AG09309 (cell line): ENCODE results near the gene NDUFS2.

Experiments
- DNase-seq: peaks from one replicate; pipeline ENCODE4 v3.0.0-alpha.2; 2010; ENCODE audit warnings: low read depth
- H3K4me3 ChIP-seq: 2 replicates; pipeline ENCODE4 v1.5.1; 2011; ENCODE audit warnings: mild to moderate bottlenecking, low read depth, low read length, moderate library complexity; ENCODE audit not compliant: control insufficient read depth
- TF ChIP-seq, protein P1 (sequence below): IDR thresholded peaks from 2 replicates; pipeline ENCODE4 v1.5.1; 2011; ENCODE audit warnings: mild to moderate bottlenecking, low read depth, low read length, inconsistent platforms; ENCODE audit not compliant: insufficient read depth, control insufficient read depth; ENCODE audit errors: missing control alignments

NDUFS2 gene

DNA sequence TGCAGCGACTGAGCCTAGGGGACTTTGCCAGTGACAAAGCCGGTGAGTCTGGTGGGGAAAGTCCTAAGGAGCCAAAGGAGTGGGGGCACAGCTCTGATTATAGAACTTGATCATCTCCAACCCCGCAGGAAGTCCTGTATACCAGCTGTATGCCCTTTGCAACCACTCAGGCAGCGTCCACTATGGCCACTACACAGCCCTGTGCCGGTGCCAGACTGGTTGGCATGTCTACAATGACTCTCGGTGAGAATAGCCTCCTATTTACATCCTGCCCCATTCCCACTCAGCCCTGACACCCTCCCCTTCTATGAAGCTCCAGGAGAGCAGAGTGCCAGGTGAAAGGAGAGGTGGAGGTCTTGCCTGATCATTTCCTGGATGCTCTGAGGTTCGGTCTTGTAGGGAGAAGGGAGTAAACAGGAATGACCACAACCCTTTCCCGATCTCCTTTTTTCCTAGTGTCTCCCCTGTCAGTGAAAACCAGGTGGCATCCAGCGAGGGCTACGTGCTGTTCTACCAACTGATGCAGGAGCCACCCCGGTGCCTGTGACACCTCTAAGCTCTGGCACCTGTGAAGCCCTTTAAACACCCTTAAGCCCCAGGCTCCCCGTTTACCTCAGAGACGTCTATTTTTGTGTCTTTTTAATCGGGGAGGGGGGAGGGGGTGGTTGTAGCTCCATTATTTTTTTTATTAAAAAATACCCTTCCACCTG is 37.1 kb upstream of the NDUFS2 start:
- no peak for DNase-seq
- peak overlapping the region; percentile 81 for H3K4me3 ChIP-seq
- TF ChIP-seq, protein P1, sequence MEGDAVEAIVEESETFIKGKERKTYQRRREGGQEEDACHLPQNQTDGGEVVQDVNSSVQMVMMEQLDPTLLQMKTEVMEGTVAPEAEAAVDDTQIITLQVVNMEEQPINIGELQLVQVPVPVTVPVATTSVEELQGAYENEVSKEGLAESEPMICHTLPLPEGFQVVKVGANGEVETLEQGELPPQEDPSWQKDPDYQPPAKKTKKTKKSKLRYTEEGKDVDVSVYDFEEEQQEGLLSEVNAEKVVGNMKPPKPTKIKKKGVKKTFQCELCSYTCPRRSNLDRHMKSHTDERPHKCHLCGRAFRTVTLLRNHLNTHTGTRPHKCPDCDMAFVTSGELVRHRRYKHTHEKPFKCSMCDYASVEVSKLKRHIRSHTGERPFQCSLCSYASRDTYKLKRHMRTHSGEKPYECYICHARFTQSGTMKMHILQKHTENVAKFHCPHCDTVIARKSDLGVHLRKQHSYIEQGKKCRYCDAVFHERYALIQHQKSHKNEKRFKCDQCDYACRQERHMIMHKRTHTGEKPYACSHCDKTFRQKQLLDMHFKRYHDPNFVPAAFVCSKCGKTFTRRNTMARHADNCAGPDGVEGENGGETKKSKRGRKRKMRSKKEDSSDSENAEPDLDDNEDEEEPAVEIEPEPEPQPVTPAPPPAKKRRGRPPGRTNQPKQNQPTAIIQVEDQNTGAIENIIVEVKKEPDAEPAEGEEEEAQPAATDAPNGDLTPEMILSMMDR: no peak

DNA sequence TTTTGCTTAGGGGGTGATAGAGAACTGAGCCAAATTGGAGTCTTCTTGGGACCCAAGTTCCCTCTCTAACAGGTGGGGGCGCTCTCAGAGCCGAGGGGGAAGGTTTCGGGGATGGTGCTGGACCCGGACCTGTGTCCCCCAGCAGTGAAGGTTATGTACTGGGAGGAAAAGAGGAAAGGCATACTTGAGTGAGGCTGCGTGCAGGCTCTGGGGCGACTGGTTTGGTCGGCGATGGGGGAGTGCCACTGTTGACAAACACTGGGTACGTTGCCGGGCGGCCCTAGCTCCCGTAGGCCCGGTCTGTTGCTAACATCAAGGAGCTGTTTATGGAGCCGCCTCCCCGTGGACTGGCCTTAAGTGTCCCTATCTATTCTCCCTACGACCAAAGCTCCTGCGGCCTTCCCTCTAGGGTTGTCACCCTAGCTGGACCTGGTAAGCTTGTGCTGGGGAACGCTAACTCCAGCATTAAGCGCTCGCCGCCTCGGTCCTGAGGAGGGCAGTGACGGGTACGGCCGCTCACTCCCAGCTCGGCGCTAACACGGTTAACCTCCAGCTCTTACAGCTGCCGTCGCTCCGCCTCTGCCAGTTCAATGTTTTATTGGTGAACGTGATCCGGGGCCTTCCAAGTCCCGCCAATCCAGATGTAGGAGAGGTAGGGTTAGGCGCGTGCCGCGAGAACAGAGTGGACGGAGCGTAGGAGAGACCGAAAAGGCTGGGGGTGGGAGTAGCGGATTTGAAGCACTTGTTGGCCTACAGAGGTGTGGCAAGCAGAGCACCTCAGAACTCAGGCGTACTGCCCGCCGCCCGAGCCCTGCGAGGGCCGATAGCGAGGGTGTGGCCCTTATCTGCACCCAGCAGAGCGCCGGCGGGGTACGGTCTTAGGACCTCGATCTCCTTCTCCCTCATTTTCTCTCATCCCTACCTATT is 36.2 kb upstream of the NDUFS2 start, which contains the start of gene PPOX:
PPOX (plus strand) TSS at position 685 of the 927 bp plus-strand sequence. CDS start 422 bp downstream, outside the sequence.
- H3K4me3 ChIP-seq: peak within 1 kb of the TSS; percentile 81
- DNase-seq: peak; percentile 94
- TF ChIP-seq, protein P1: peak; percentile 59

DNA sequence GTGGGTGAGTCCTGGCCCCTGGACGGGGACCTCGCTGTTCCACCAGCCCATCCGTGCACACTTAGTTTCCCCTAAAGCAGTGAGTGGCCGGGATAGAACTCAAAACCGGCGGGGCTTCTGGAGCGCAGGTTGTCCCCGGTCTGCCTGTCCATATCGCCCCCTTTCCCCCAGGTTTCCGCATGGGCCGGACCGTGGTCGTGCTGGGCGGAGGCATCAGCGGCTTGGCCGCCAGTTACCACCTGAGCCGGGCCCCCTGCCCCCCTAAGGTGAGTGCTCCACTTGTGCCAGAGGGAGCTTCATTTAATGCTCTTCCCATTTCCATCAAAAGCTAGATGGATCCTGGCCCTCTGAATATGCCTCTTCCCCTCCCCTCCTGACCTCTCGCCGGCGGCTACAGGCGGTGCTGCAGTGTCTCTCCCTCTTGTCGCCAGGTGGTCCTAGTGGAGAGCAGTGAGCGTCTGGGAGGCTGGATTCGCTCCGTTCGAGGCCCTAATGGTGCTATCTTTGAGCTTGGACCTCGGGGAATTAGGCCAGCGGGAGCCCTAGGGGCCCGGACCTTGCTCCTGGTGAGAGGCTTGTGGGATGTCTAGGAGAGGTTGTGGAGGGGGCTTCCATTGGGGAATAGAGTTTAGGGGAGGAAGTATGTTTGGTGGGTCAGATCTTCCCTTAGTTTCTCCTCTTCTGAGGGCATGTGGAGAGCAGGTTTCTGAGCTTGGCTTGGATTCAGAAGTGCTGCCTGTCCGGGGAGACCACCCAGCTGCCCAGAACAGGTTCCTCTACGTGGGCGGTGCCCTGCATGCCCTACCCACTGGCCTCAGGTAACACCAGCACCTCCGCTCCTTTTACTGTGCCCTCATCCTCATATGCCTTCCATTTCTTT is 35.3 kb upstream of the NDUFS2 start:
- H3K4me3 ChIP-seq: peak overlapping the region; percentile 81
- TF ChIP-seq, protein P1: no peak
- no peak for DNase-seq

GRCh38 chr1:161168906-161169305 is 33.3 kb upstream of the NDUFS2 start:
- H3K4me3 ChIP-seq: no peak overlapping the region
- TF ChIP-seq, protein P1: no peak
- DNase-seq: no peak

GRCh38 chr1:161171191-161171590 is 31.0 kb upstream of the NDUFS2 start:
- TF ChIP-seq, protein P1: peak; percentile 17
- no peak overlapping the region for H3K4me3 ChIP-seq
- no peak for DNase-seq

DNA sequence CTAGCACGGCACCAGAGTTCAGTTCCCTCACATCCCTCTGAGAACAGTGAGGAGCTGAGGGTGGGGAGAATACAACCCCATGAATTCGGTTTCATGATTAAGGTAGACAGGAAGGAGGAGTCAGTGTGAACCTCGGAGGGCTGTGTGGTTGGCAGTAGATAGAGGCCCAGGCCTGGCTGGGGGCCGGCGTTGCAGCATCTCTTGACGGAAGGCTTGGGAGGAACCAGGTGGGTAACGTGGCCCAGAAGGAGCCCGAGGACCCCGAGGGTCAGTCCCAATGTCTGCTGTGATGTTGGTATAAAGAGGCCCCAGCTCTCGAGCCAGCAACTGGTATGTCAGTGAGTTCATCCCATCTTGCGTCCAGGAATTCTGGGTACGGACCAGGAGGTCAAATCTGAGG is 30.5 kb upstream of the NDUFS2 start:
- TF ChIP-seq, protein P1: no peak
- no peak for DNase-seq
- H3K4me3 ChIP-seq: no peak overlapping the region
